Measurements from ENCODE around the gene IGFBP4.

IGFBP4 gene

DNA sequence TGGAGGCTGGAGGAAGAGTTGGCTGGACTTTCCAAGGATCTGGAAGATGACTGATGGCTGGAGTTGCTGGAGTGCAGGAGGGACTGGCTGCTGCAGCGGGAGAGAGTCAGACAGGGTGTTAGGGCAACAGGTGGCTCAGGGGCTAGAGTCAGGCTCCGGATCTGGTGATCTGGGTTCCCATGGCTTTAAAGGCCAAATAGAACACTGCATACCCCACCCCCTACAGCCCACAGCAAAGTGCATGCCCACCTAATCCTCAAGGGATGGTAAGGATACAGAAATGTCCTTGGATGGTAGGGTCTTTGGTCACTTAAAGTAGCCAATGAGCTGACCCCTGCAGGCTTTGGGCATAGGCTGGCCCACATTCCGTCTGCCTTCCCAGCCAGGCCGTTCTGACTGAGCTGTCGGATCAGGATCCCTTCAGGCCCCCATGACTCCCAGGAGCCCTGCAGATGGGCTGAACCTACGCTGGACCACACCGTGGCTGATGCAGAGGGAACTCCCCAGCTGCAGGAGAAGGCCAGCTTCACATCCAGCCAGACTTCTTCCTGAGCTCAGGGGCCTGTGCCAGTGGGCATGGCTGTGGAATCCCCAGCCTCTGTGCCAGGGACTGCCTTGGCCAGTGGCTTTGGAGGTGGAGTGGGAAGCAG is 44.2 kb downstream of the IGFBP4 start:
- TF ChIP-seq POLR2A (IDR thresholded peaks at IDR 0.05; ENCODE audit: low read depth, low read length) = no peak
- no peak for TF ChIP-seq POLR2AphosphoS5 (IDR thresholded peaks at IDR 0.05; ENCODE audit: low read depth, low read length)
- no peak for TF ChIP-seq TAF1 (IDR thresholded peaks at IDR 0.05; ENCODE audit: borderline replicate concordance, low read depth, low read length)
- FAIRE-seq (no peak), DNase-seq (ENCODE audit: insufficient read length) (no peak)

DNA sequence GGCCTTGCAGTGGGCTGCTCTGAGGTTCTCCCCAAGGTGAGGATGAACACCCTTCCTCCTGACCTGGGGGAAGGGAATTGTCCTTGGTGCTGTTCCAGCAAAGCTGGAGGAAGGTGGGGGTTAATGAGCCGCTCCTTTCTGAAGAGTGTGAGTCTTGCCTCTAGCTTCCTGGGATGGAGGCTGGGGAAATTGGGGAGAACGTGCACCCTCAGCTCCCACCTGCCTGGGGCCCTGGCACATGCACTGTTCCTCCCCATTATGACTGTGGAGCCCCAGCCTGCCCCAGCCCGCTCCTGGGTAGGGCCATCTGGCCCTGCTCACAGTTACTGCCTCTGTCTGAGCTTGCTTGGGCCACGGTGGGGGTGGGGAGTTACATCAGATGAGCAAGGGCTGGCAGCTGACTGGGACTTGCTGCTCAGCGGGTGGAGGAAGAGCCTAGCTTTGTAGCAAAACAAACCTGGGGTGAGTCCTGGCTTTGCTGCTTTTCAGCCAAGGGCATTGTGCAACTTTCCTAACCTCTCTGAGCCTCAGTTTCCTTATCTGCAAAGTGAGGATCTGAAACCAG is 47.1 kb downstream of the IGFBP4 start:
- DNase-seq (ENCODE audit: insufficient read length) (no peak), FAIRE-seq (no peak)
- TF ChIP-seq POLR2A (IDR thresholded peaks at IDR 0.05; ENCODE audit: low read depth, low read length) (no peak), POLR2AphosphoS5 (IDR thresholded peaks at IDR 0.05; ENCODE audit: low read depth, low read length) (no peak), TAF1 (IDR thresholded peaks at IDR 0.05; ENCODE audit: borderline replicate concordance, low read depth, low read length) (no peak)

DNA sequence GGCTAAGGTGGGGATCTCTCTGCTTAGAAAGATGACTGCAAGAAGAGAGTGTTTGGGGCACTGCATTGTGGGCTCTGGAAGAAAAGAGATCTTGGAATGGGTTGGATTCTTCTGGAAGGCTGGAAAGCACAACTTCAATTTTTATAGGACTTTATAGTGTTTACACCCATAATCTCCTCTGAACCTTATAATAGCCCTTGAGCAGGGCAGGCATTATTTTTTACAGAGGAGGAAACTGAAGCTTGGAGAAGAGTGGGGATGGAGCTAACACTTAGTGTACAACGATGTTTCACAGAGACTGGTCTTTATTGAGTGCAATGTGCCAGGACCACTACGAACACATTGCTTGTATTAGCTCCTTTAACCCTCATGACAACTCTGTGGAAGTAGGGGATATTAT is 47.7 kb downstream of the IGFBP4 start:
- DNase-seq (ENCODE audit: insufficient read length) (no peak), FAIRE-seq (no peak)
- no peak for TF ChIP-seq POLR2AphosphoS5 (IDR thresholded peaks at IDR 0.05; ENCODE audit: low read depth, low read length)
- no peak for TF ChIP-seq TAF1 (IDR thresholded peaks at IDR 0.05; ENCODE audit: borderline replicate concordance, low read depth, low read length)
- no peak for TF ChIP-seq POLR2A (IDR thresholded peaks at IDR 0.05; ENCODE audit: low read depth, low read length)

DNA sequence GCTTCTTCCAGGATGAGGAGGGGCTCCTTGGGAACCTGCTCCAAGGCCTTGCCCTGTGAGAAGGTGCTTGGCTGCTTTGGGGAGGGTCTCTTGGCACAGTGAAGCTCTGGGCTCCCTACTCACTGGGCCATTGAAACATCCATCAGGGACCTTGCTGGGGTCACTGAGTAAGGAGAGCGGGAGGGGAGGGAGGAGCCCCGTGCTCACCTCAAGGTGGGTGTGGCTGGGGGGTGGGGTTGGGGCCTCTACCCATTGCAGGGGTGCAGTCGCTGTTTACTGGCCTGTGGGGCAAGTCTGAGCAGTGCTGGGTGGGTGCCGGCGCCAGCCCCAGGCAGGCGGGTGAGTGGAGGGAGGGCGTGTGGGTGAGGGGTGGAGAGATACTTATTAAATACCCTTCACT is 48.2 kb downstream of the IGFBP4 start:
- no peak for TF ChIP-seq POLR2AphosphoS5 (IDR thresholded peaks at IDR 0.05; ENCODE audit: low read depth, low read length)
- no peak for TF ChIP-seq POLR2A (IDR thresholded peaks at IDR 0.05; ENCODE audit: low read depth, low read length)
- TF ChIP-seq TAF1 (IDR thresholded peaks at IDR 0.05; ENCODE audit: borderline replicate concordance, low read depth, low read length) = no peak
- no peak for DNase-seq (ENCODE audit: insufficient read length)

DNA sequence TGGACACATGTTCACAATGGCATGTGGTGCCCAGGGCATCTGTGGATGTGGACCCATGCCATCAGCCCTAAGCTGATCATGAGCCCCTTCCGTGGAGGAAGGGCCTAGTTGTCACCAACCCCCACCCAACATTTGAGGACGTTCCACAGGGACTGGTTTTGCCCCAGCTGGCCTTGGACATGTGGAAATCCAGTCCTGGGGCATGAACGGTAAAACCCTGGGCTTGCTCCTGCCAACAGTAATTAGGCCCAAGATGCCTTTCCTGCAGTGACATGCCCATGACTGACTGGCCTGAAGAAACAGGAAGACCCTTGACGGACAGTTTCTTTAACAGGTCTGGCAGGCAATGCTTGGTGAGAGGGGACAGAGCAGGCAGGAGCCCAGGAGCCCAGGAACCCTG is 50.4 kb downstream of the IGFBP4 start:
- FAIRE-seq = no peak
- TF ChIP-seq TAF1 (IDR thresholded peaks at IDR 0.05; ENCODE audit: borderline replicate concordance, low read depth, low read length) (no peak), POLR2AphosphoS5 (IDR thresholded peaks at IDR 0.05; ENCODE audit: low read depth, low read length) (no peak)

More for the DNA sequence above, 48.2 kb downstream of the IGFBP4 start:
- FAIRE-seq = no peak

DNA sequence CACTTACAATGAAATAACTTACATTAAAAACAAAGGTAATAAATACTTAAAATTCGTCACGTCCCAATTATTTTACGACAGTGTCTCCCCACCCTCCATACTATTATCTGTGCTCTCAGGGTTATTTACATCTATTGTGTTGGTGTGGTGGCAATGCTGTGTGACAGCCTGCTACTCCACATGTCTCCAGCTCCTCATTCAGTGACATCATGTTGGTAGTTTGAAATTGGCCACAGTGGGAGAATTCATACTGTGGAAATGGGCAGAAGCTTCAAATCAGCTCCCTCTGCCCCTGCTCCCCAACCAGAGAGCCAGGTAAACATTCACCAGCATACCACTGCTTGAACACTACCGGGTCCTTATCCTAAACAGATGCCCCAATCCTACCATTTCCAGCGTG is 51.9 kb downstream of the IGFBP4 start:
- DNase-seq (ENCODE audit: insufficient read length) = no peak
- FAIRE-seq = no peak
- TF ChIP-seq POLR2AphosphoS5 (IDR thresholded peaks at IDR 0.05; ENCODE audit: low read depth, low read length) = no peak
- TF ChIP-seq TAF1 (IDR thresholded peaks at IDR 0.05; ENCODE audit: borderline replicate concordance, low read depth, low read length) = no peak
- TF ChIP-seq POLR2A (IDR thresholded peaks at IDR 0.05; ENCODE audit: low read depth, low read length) = no peak

More for the DNA sequence above, 50.4 kb downstream of the IGFBP4 start:
- DNase-seq (ENCODE audit: insufficient read length) = no peak

DNA sequence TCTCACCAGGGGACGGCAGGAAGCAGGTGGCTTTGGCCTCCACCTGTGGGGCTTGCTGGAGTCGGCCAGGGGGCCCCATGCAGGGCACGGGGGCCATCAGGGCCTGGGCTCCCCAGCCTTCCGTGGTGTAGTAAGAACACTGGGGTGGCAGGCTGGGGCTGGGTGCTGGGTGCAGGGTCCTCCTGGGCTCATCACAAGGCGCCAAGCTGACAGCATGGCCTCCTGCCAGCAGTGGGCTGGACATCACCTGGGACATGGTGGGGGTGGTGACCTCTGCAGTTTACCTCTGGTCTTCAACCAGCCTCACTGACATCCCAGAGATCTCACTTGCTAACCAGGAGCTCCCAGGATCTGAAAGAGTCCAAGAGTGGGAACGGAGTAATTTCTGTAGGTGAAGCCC is 52.9 kb downstream of the IGFBP4 start:
- FAIRE-seq = no peak
- DNase-seq (ENCODE audit: insufficient read length) = no peak
- TF ChIP-seq TAF1 (IDR thresholded peaks at IDR 0.05; ENCODE audit: borderline replicate concordance, low read depth, low read length) (no peak), POLR2AphosphoS5 (IDR thresholded peaks at IDR 0.05; ENCODE audit: low read depth, low read length) (no peak), POLR2A (IDR thresholded peaks at IDR 0.05; ENCODE audit: low read depth, low read length) (no peak)

DNA sequence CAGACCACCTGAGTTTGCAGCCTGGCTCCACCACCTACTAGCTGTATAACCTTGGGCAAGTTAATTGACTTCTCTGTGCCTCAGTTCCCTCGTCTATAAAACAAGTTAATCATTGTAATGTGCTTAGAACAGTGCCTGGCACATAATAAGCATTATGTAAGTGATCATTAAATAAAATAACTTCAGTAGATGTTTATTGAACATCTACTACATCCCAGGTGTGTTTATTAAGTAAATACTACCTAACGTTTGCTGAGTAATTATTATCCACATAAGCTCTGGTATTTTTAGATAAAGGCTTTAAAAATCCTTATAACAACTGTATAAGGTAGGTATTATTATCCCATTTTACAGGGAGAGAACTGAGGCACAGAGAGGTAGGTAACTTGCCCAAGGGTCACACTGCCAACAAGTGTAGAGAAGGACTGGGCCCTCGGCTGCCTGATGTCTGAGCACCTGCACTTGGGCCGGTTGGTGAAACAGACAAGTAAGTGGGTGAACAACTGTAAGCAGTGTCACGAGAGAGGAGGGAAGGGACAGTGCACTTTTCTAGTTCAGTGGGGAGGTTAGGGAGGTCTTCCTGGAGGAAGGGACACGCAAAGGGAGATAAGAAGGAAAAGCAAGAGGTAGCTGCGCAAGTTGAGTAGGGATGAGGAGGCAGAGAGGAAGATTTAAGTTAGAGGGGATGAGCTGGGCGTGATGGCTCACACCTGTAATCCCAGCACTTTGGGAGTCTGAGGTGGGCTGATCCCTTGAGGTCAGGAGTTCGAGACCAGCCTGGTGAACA is 53.6 kb downstream of the IGFBP4 start:
- DNase-seq (ENCODE audit: insufficient read length) = no peak
- TF ChIP-seq POLR2AphosphoS5 (IDR thresholded peaks at IDR 0.05; ENCODE audit: low read depth, low read length) = no peak
- FAIRE-seq = no peak

DNA sequence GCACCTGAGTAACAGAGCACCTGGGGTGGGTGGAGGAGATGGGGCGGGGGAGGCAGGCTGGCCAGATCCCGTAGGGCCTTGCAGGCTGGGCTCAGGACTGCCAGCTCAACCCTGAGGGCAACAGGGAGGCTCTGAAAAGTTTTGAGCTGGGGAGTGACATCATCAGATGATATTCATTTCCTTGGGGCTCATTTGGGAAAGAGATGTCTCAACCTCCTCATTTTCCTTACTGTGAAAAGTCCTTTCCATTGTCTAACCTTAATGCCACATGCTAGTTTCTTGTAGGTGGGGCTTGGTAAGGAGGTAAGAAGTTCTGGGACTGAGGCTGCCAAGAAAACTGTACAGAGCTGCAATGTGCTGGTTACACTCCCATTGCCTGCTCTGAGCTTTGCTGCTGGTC is 54.4 kb downstream of the IGFBP4 start:
- no peak for TF ChIP-seq POLR2AphosphoS5 (IDR thresholded peaks at IDR 0.05; ENCODE audit: low read depth, low read length)
- no peak for TF ChIP-seq TAF1 (IDR thresholded peaks at IDR 0.05; ENCODE audit: borderline replicate concordance, low read depth, low read length)
- TF ChIP-seq POLR2A (IDR thresholded peaks at IDR 0.05; ENCODE audit: low read depth, low read length) = no peak
- FAIRE-seq (no peak), DNase-seq (ENCODE audit: insufficient read length) (no peak)

DNA sequence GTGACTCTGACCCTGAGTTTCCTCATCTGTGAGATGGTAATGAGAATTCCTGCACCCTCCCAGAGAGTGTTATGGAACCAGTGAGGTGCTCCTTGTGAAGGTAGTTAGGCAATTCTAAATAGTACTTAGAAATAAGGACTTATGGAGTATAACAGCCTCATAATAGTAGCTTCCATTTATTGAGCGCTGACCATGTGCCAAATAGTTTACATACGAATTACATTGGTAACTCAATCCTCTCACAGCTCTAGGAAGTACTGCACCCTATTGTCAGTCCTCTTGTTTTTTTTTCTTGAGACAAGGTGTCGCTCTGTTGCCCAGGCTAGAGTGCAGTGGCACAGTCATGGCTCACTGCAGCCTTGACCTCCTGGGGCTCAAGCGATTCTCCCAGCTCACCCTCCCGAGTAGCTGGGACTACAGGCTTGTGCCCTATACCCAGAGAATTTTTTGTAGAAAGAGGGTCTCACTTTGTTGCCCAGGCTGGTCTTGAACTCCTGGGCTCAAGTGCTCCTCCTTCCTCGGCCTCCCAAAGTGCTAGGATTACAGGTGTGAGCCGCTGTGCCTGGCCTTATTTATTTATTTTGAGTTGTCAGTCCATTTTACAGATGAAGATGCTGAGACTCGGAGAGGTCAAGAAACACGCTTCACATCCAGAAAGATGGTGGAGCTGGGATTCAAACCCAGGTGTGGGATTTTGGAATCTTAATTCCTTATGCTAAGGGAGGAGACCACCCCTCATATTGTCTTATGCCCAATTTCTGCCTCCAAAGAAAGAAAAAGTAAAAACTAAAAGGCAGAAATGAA is 55.2 kb downstream of the IGFBP4 start:
- DNase-seq (ENCODE audit: insufficient read length) (no peak), FAIRE-seq (no peak)
- TF ChIP-seq POLR2A (IDR thresholded peaks at IDR 0.05; ENCODE audit: low read depth, low read length) (no peak), POLR2AphosphoS5 (IDR thresholded peaks at IDR 0.05; ENCODE audit: low read depth, low read length) (no peak), TAF1 (IDR thresholded peaks at IDR 0.05; ENCODE audit: borderline replicate concordance, low read depth, low read length) (no peak)

DNA sequence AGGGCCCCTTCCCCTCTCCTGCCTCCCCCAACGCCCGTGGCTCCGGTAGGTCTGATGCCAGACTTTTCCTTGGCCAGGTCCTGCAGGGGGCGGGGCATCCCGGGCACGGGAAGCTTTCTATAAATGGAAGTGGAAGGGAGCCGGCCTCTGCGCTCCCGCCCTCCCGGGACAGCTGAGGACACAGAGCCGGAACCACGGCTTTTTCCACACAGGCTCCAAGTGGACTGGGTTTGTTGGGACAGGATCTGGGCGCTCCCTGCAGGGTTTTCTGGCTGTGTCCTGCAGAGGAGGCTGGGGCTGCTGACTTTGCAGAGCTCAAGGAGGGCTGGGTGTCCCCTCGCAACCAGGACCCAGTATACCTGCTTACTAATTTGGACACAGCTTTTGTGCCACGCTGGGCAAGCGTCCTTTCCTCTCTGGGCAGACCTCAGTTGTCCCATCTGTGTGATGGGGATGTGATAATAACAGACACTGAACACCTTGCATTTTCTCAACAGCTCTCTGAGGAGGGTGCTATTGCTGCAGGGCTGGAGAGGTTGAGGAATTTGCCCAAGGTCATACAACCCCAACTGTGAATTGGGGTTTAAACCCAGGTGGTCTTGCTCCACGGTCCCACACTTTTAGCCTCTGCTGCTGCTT is 56.4 kb downstream of the IGFBP4 start:
- no peak for DNase-seq (ENCODE audit: insufficient read length)
- TF ChIP-seq TAF1 (IDR thresholded peaks at IDR 0.05; ENCODE audit: borderline replicate concordance, low read depth, low read length) = no peak
- no peak for TF ChIP-seq POLR2A (IDR thresholded peaks at IDR 0.05; ENCODE audit: low read depth, low read length)
- no peak for TF ChIP-seq POLR2AphosphoS5 (IDR thresholded peaks at IDR 0.05; ENCODE audit: low read depth, low read length)
- no peak for FAIRE-seq

All from GM12892 (cell line).